Astrocyte of the cerebellum (primary cell): ENCODE data around the gene PAQR6.
A peak's percentile ranks its signal among the peaks of the same experiment; 100 is the strongest.

Experiments used
- DNase-seq: peaks from one replicate; pipeline ENCODE4 v3.0.0-alpha.2; 2011; ENCODE audit warnings: low read depth
- H3K4me3 ChIP-seq: 2 replicates; pipeline ENCODE4 v1.5.1; 2011; ENCODE audit warnings: mild to moderate bottlenecking, low read depth, low read length, moderate library complexity
- CTCF ChIP-seq: IDR thresholded peaks from 2 replicates; pipeline ENCODE4 v1.5.1; 2012; ENCODE audit warnings: low read length, low read depth, moderate library complexity, mild to moderate bottlenecking; ENCODE audit errors: missing control alignments
- in situ Hi-C: cut with HindIII; loops from 2 replicates; pipeline ENCODE4 v1.10.0; 2017; ENCODE audit warnings: low sequenced_read_pairs

Gene PAQR6

DNA sequence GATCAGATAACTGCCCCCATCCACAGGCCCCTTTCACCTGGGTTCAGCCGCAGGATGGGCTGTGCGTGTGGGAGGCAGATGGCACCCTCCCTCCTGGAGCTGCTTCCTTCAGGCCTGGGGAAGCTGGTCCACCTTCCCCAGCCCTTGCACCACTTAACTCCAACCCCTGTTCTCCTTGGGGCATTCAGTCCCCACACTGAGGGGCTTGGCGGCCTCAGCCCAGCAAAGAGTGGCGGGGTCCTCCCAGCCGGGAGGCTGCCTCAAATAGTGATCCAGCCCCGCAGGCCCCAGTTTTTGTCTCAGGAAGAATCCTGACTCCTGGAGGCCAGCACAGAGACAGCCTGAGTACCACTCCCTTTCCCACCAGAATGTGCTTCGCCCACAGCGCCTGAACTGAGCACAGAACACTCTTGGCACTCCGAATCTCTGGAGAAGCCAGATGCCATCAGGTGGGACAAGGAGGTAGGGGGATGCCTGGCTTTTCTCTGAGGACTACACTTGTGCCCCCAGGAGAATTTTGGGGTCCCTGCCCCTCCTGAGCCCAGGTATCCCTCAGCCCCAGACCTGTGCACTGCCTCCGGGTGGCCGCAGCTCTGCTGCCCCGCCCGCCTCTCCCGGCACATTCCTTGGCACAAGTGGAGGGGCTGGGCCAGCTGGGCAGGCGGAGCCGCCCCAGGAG is 936 bp downstream of the PAQR6 start:
- in situ Hi-C loops: no loop called here
- no peak overlapping the region for H3K4me3 ChIP-seq
- no peak for DNase-seq
- no peak for TF ChIP-seq CTCF

DNA sequence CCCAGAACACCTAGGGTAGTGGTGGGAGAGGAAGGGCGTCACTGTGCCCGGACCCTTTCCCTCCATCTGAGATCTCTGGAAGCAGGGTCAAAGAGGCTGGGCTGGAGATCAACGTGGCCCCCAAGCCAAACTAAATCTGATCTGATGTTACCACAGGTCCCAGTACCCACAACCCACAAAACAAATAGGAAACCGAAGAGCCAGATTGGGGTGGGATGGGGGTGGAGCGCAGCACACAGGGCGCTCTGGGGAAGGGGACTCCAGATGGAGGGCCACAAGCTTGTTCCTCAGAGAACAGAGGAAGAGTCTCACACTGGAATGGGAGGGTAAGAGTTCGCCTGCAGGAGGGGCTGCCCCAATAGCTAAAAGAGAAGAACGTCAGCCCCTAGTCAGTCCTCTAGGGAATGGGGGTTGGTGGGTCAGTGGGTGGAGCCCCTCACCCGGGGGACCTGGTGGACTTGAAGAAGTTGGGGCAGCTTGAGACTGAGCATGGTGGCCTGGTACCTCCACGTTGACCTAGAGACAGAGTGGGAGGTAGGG is 1.5 kb downstream of the PAQR6 start:
- no peak for TF ChIP-seq CTCF
- no peak overlapping the region for H3K4me3 ChIP-seq
- no peak for DNase-seq
- in situ Hi-C loops: no loop called here

DNA sequence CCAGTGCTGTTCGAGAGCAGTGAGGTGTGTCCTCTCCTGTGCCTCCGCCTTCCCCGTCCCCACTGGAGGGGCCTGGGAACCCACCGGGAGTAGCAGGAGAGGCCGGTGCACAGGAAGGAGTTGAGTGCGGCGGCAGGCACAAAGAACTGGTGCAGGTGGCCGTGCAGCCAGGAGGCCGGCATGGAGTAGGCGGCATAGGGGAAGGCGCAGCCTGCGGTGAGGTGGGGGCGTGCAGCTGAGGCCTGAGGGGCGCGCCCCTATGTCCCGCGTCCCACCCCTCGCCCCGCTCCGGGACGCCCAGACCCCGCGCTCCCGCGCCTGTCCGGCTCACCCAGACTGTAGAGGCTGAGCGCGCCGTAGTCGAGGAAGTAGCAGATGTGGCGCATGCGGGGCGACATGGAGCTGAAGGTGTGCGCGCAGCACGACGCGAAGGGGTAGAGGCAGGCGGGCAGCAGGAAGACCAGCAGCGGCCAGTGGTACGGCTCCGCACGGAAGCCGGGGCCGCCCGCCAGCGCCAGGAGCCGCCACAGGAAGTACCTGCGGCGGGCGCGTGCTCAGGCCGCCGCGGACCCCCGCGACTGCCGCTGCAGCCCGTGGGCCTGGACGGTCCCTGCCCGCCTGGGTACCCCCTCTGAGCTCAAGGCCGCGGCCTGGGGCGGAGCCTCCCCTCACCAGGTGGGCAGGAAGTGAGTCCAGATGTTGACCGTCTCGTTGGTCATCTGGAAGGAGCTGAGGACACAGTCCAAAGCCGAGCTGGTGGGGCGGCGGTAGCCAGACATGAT is 2.2 kb downstream of the PAQR6 start:
- no peak for TF ChIP-seq CTCF
- in situ Hi-C loops: no loop called here
- no peak for DNase-seq
- H3K4me3 ChIP-seq: peak overlapping the region; percentile 21

GRCh38 chr1:156244712-156245111 is 3.1 kb downstream of the PAQR6 start:
- no peak for TF ChIP-seq CTCF
- in situ Hi-C loops: no loop called here
- no peak for DNase-seq
- no peak overlapping the region for H3K4me3 ChIP-seq

- no peak for TF ChIP-seq CTCF
- no peak overlapping the region for H3K4me3 ChIP-seq
- in situ Hi-C loops: no loop called here
- no peak for DNase-seq
Measured at GRCh38 chr1:156244126-156244525, 3.7 kb downstream of the PAQR6 start.

- H3K4me3 ChIP-seq: no peak overlapping the region
- in situ Hi-C loops: no loop called here
- no peak for DNase-seq
- no peak for TF ChIP-seq CTCF
Measured at GRCh38 chr1:156242738-156243137, 5.1 kb downstream of the PAQR6 start.
